IMR-90 (cell line): ENCODE data around the gene PGA5. TPM values are rescaled to one million over a fixed set of nuclear protein-coding genes. Genes with fewer than 3 reads are reported as not detected.

Experiments
- ATAC-seq: fragments of 200-7000 bp; cut with Tn5 transposase; 2 replicates; pipeline ENCODE4 v1.9.1; 2020; ENCODE audit warnings: low read depth, mild to moderate bottlenecking, moderate library complexity
- BruUV-seq: library from RNA; stranded (reverse); fragments of 400-500 nt; replicated peaks from 2 replicates; lab custom pipeline; 2021; lab: Mats Ljungman, UMichigan
- CTCF ChIA-PET: fragments of 300-600 bp; formaldehyde crosslinking; extraction: SDS; loops from one replicate; lab custom pipeline; 2021; ENCODE audit warnings: antibody characterized with exemption; lab: Yijun Ruan, JAX
- POLR2A ChIA-PET: fragments of 300-600 bp; sonication (Branson Sonifier 250); formaldehyde crosslinking; loops from one replicate; lab custom pipeline; 2022; ENCODE audit warnings: antibody characterized with exemption; ENCODE audit not compliant: unreplicated experiment; lab: Charles Lee
- DNase-seq: peaks from one replicate; pipeline ENCODE4 v3.0.0; 2013
- H2AFZ ChIP-seq: replicated peaks from 2 replicates; pipeline ENCODE3; 2013; ENCODE audit warnings: low read length, mild to moderate bottlenecking; ENCODE audit not compliant: poor library complexity
- H2AK5ac ChIP-seq: 2 replicates; pipeline ENCODE4 v1.6.1; 2013; ENCODE audit warnings: low read depth, low read length, inconsistent platforms
- H2AK9ac ChIP-seq: replicated peaks from 2 replicates; pipeline ENCODE3; 2013; ENCODE audit warnings: mild to moderate bottlenecking, low read depth, low read length, moderate library complexity; ENCODE audit not compliant: poor library complexity
- H2BK120ac ChIP-seq: 2 replicates; pipeline ENCODE4 v1.6.1; 2013; ENCODE audit warnings: low read depth, low read length, inconsistent platforms
- H2BK15ac ChIP-seq: 3 replicates; pipeline ENCODE4 v1.6.1; 2013; ENCODE audit warnings: low read depth, low read length, inconsistent platforms
- H2BK20ac ChIP-seq: 2 replicates; pipeline ENCODE4 v1.6.1; 2013; ENCODE audit warnings: low read depth, mild to moderate bottlenecking, inconsistent platforms, low read length, moderate library complexity
- H2BK5ac ChIP-seq: 2 replicates; pipeline ENCODE4 v1.6.1; 2013; ENCODE audit warnings: mild to moderate bottlenecking, low read depth, low read length, inconsistent platforms; ENCODE audit not compliant: poor library complexity, severe bottlenecking
- H3K14ac ChIP-seq: replicated peaks from 2 replicates; pipeline ENCODE4 v1.6.1; 2013; ENCODE audit warnings: low read depth, low read length, inconsistent platforms
- H3K18ac ChIP-seq: 2 replicates; pipeline ENCODE4 v1.6.1; 2013; ENCODE audit warnings: low read depth, low read length, control low read depth
- H3K23ac ChIP-seq: 2 replicates; pipeline ENCODE4 v1.6.1; 2013; ENCODE audit warnings: low read depth, low read length, inconsistent platforms
- H3K27ac ChIP-seq: 2 replicates; pipeline ENCODE4 v1.5.1; 2013; ENCODE audit warnings: mild to moderate bottlenecking, control low read depth, low read length; ENCODE audit not compliant: insufficient read depth
- H3K27me3 ChIP-seq: 2 replicates; pipeline ENCODE4 v1.6.1; 2013; ENCODE audit warnings: low read length; ENCODE audit not compliant: control insufficient read depth, insufficient read depth
- H3K36me3 ChIP-seq: 2 replicates; pipeline ENCODE4 v1.6.1; 2013; ENCODE audit warnings: low read length, mixed read lengths; ENCODE audit not compliant: control insufficient read depth, insufficient read depth
- H3K4ac ChIP-seq: 2 replicates; pipeline ENCODE4 v1.6.1; 2013; ENCODE audit warnings: low read depth, low read length, inconsistent platforms
- H3K4me1 ChIP-seq: 2 replicates; pipeline ENCODE4 v1.6.1; 2013; ENCODE audit warnings: low read length, mixed read lengths; ENCODE audit not compliant: control insufficient read depth, insufficient read depth
- H3K4me2 ChIP-seq: 2 replicates; pipeline ENCODE4 v1.6.1; 2013; ENCODE audit warnings: low read depth, mild to moderate bottlenecking, control low read depth, low read length, moderate library complexity
- H3K4me3 ChIP-seq: 2 replicates; pipeline ENCODE4 v1.5.1; 2013; ENCODE audit warnings: low read depth, mild to moderate bottlenecking, control low read depth, low read length, moderate library complexity; ENCODE audit not compliant: insufficient read depth
- H3K56ac ChIP-seq: 2 replicates; pipeline ENCODE4 v1.6.1; 2013; ENCODE audit warnings: low read length, inconsistent platforms; ENCODE audit not compliant: insufficient read depth; ENCODE audit errors: extremely low read depth
- H3K79me1 ChIP-seq, 2 experiments: 2 replicates each; pipeline ENCODE4 v1.6.1; 2013; ENCODE audit warnings: low read length in 2 of 2, inconsistent platforms in 1 of 2, low read depth in 1 of 2
- H3K9ac ChIP-seq: 2 replicates; pipeline ENCODE4 v1.6.1; 2013; ENCODE audit warnings: low read depth, low read length, control low read depth
- H3K9me1 ChIP-seq: 2 replicates; pipeline ENCODE4 v1.6.1; 2013; ENCODE audit warnings: low read length, inconsistent platforms; ENCODE audit not compliant: insufficient read depth
- H3K9me3 ChIP-seq: 2 replicates; pipeline ENCODE4 v1.6.1; 2013; ENCODE audit warnings: low read length; ENCODE audit not compliant: control insufficient read depth, insufficient read depth
- H4K20me1 ChIP-seq: 2 replicates; pipeline ENCODE4 v1.6.1; 2013; ENCODE audit warnings: low read length, inconsistent platforms; ENCODE audit not compliant: insufficient read depth
- H4K5ac ChIP-seq: 2 replicates; pipeline ENCODE4 v1.6.1; 2013; ENCODE audit warnings: mild to moderate bottlenecking, low read depth, low read length, control low read depth
- H4K8ac ChIP-seq, 2 experiments: 2 replicates each; pipeline ENCODE4 v1.6.1; 2013; ENCODE audit warnings: low read depth in 2 of 2, low read length in 2 of 2, control low read depth in 1 of 2, inconsistent platforms in 1 of 2
- H4K91ac ChIP-seq: 2 replicates; pipeline ENCODE4 v1.6.1; 2013; ENCODE audit warnings: low read depth, low read length, inconsistent platforms; ENCODE audit not compliant: insufficient read depth
- BHLHE40 ChIP-seq: fragments of 150-350 bp; IDR thresholded peaks from 2 replicates; pipeline ENCODE4 v1.6.1; 2016; ENCODE audit warnings: mild to moderate bottlenecking, low read depth, low read length
- CEBPB ChIP-seq: IDR thresholded peaks from 2 replicates; pipeline ENCODE4 v1.6.1; 2012; ENCODE audit warnings: low read depth, low read length, improper control_type of control experiment
- CHD1 ChIP-seq: IDR thresholded peaks from 2 replicates; pipeline ENCODE4 v1.6.1; 2012; ENCODE audit warnings: low read depth, low read length, improper control_type of control experiment
- CTCF ChIP-seq: conservative IDR thresholded peaks from 2 replicates; pipeline ENCODE4 v1.5.1; 2012; ENCODE audit warnings: mild to moderate bottlenecking, low read depth, low read length, improper control_type of control experiment
- ELK1 ChIP-seq: fragments of 150-350 bp; IDR thresholded peaks from 2 replicates; pipeline ENCODE4 v1.6.1; 2016; ENCODE audit warnings: low read depth, mild to moderate bottlenecking, low read length, moderate library complexity, borderline replicate concordance
- FOS ChIP-seq: fragments of 150-350 bp; IDR thresholded peaks from 2 replicates; pipeline ENCODE4 v1.6.1; 2016; ENCODE audit warnings: low read depth, low read length
- MAFK ChIP-seq: IDR thresholded peaks from 2 replicates; pipeline ENCODE4 v1.6.1; 2012; ENCODE audit warnings: low read depth, low read length, improper control_type of control experiment
- MAZ ChIP-seq: IDR thresholded peaks from 2 replicates; pipeline ENCODE4 v1.6.1; 2012; ENCODE audit warnings: low read depth, mild to moderate bottlenecking, low read length, improper control_type of control experiment, moderate library complexity, borderline replicate concordance
- MXI1 ChIP-seq: IDR thresholded peaks from 2 replicates; pipeline ENCODE4 v1.6.1; 2012; ENCODE audit warnings: low read depth, mild to moderate bottlenecking, low read length, moderate library complexity, borderline replicate concordance
- NFE2L2 ChIP-seq: fragments of 150-350 bp; IDR thresholded peaks from 2 replicates; pipeline ENCODE4 v1.6.1; 2016; ENCODE audit warnings: low read depth, mild to moderate bottlenecking, low read length
- POLR2A ChIP-seq: IDR thresholded peaks from 2 replicates; pipeline ENCODE4 v1.6.1; 2012; ENCODE audit warnings: mild to moderate bottlenecking, low read depth, low read length
- RAD21 ChIP-seq: IDR thresholded peaks from 2 replicates; pipeline ENCODE4 v1.6.1; 2012; ENCODE audit warnings: low read length, improper control_type of control experiment
- RCOR1 ChIP-seq: IDR thresholded peaks from 2 replicates; pipeline ENCODE4 v1.6.1; 2012; ENCODE audit warnings: mild to moderate bottlenecking, low read length, improper control_type of control experiment; ENCODE audit not compliant: insufficient replicate concordance
- RFX5 ChIP-seq: IDR thresholded peaks from 2 replicates; pipeline ENCODE4 v1.8.0; 2012; ENCODE audit warnings: low read depth, mild to moderate bottlenecking, low read length, moderate library complexity
- SMC3 ChIP-seq: fragments of 150-350 bp; IDR thresholded peaks from 2 replicates; pipeline ENCODE4 v1.6.1; 2016; ENCODE audit warnings: low read depth, mild to moderate bottlenecking, antibody characterized with exemption, low read length, moderate library complexity
- USF2 ChIP-seq: fragments of 150-350 bp; IDR thresholded peaks from 2 replicates; pipeline ENCODE4 v1.6.1; 2017; ENCODE audit warnings: mild to moderate bottlenecking, antibody characterized with exemption, low read length, low read depth
- WGBS, 2 experiments: methylation state at CpG; one replicate each; pipeline versions ENCODE4 v1.1.5 to v1.1.7; 2013; ENCODE audit warnings: missing lambda C conversion rate in 2 of 2; ENCODE audit not compliant: insufficient read length in 1 of 2; ENCODE audit errors: extremely low coverage in 2 of 2; 5-methylcytosine and 5-hydroxymethylcytosine counted together
- dilution Hi-C: fragments of 300-500 bp; cut with HindIII; formaldehyde crosslinking; loops from one replicate; pipeline ENCODE4 v1.14.3; 2018; ENCODE audit warnings: low sequenced_read_pairs; ENCODE audit not compliant: unreplicated experiment
- in situ Hi-C: fragments of 300-500 bp; cut with MboI; formaldehyde crosslinking; loops from 3 replicates; pipeline ENCODE4 v1.14.3; 2019; ENCODE audit warnings: low sequenced_read_pairs, inconsistent platforms, mixed read lengths
- intact Hi-C: fragments of 100-400 bp; cut with micrococcal nuclease; formaldehyde crosslinking; loops from 2 replicates; pipeline ENCODE4 v1.10.0; 2022
- polyA plus RNA-seq, 3 experiments: library from polyadenylated mRNA; depleted of rRNA; stranded (reverse); fragments of >200 nt; gene quantifications; 2 replicates each; pipeline ENCODE4 v1.2.3, GENCODE V29; 2012; ENCODE audit warnings: low replicate concordance in 1 of 3
- total RNA-seq: library from RNA; depleted of rRNA; stranded (reverse); fragments of >200 nt; gene quantifications from 2 replicates; pipeline ENCODE4 v1.2.3, GENCODE V29; 2012

Gene PGA5
- total and polyA plus RNA-seq, 2 of the 4 experiments (the other 2 are of a cell fraction): not detected

- ChIA-PET CTCF (no interaction called here), POLR2A (no interaction called here)
- 100% methylated on average over 1 of the region's 4 CpGs; no CpG with 5 or more reads in 1 of the 2 experiments for WGBS, 2 experiments
Observed at GRCh38 chr11:61198948-61199523, 41.9 kb upstream of the PGA5 start.

More at GRCh38 chr11:61198948-61199523, 41.9 kb upstream of the PGA5 start:
- Histone ChIP-seq H2BK5ac (no peak overlapping the region), H3K9ac (no peak overlapping the region), H3K9me1 (no peaks in the 10 kb centered on the region), H3K23ac (no peak overlapping the region), H3K4me1 (no peaks in the 10 kb centered on the region), H3K56ac (no peak overlapping the region), H3K27ac (no peak overlapping the region), H2AFZ (no peak overlapping the region), H4K20me1 (no peaks in the 10 kb centered on the region), H3K18ac (no peak overlapping the region), H4K8ac (no peak overlapping the region), H3K27me3 (peaks cover 27% of the 10 kb centered on the region), H2BK20ac (no peak overlapping the region), H2AK9ac (no peak overlapping the region), H3K4me3 (no peak overlapping the region), H3K36me3 (no peaks in the 10 kb centered on the region), H2BK120ac (no peak overlapping the region), H4K5ac (no peak overlapping the region), H3K79me1 (no peaks in the 10 kb centered on the region), H2AK5ac (no peak overlapping the region), H3K4ac (no peak overlapping the region), H3K14ac (no peak overlapping the region), H2BK15ac (no peak overlapping the region), H4K91ac (no peak overlapping the region), H3K9me3 (peaks cover 8% of the 10 kb centered on the region), H3K4me2 (no peak overlapping the region)
- DNase-seq: no peak
- intact Hi-C loops (no loop called here), dilution Hi-C loops (no loop called here), in situ Hi-C loops (no loop called here)
- no TSS peak for BruUV-seq
- no peak for TF ChIP-seq MXI1
- no peak for TF ChIP-seq RCOR1
- TF ChIP-seq RFX5: no peak
- no peak for TF ChIP-seq POLR2A
- no peak for TF ChIP-seq NFE2L2
- no peak for TF ChIP-seq BHLHE40
- no peak for TF ChIP-seq SMC3
- TF ChIP-seq ELK1: no peak
- TF ChIP-seq MAZ: no peak
- TF ChIP-seq CTCF: no peak
- no peak for TF ChIP-seq USF2
- TF ChIP-seq MAFK: no peak
- TF ChIP-seq CHD1: no peak
- TF ChIP-seq CEBPB: no peak
- TF ChIP-seq RAD21: no peak
- no peak for TF ChIP-seq FOS
- no peak for ATAC-seq
